SW480 (cell line): ENCODE data around the gene PPP4R1.

Experiments
- DNase-seq: peaks from one replicate; pipeline ENCODE4 v3.0.0-alpha.2; 2016; ENCODE audit warnings: low spot score

Gene PPP4R1

GRCh38 chr18:9507565-9508088 lies 106.7 kb downstream of the PPP4R1 start:
- DNase-seq: no peak

- DNase-seq: no peak
Measured at GRCh38 chr18:9506046-9506792, 108.1 kb downstream of the PPP4R1 start.
